H9 (cell line): Measurements from ENCODE around the gene IQCK. TPM values are rescaled to one million over a fixed set of nuclear protein-coding genes. Genes with fewer than 3 reads are reported as not detected.

Source experiments
- DNase-seq: peaks from one replicate; pipeline ENCODE4 v3.0.0-alpha.2; 2017
- H2AFZ ChIP-seq: one replicate; pipeline ENCODE4 v1.6.1; 2013; ENCODE audit warnings: mild to moderate bottlenecking, low read length, control low read depth, moderate library complexity
- H2AK5ac ChIP-seq: 2 replicates; pipeline ENCODE4 v1.6.1; 2013; ENCODE audit warnings: low read length, control low read depth, mixed read lengths; ENCODE audit not compliant: insufficient read length
- H2BK120ac ChIP-seq: one replicate; pipeline ENCODE4 v1.6.1; 2013; ENCODE audit warnings: low read depth, mild to moderate bottlenecking, low read length, control low read depth, inconsistent platforms; ENCODE audit not compliant: poor library complexity, severe bottlenecking
- H2BK12ac ChIP-seq: 2 replicates; pipeline ENCODE4 v1.6.1; 2013; ENCODE audit warnings: low read length, control low read depth, mixed read lengths, low read depth; ENCODE audit not compliant: insufficient read length
- H2BK15ac ChIP-seq: 2 replicates; pipeline ENCODE4 v1.6.1; 2013; ENCODE audit warnings: low read depth, low read length, control low read depth
- H2BK20ac ChIP-seq: one replicate; pipeline ENCODE4 v1.6.1; 2013; ENCODE audit warnings: low read depth, mild to moderate bottlenecking, low read length, control low read depth, inconsistent platforms; ENCODE audit not compliant: poor library complexity, severe bottlenecking
- H2BK5ac ChIP-seq: 2 replicates; pipeline ENCODE4 v1.6.1; 2013; ENCODE audit warnings: low read length, control low read depth, mixed read lengths; ENCODE audit not compliant: insufficient read length
- H3K14ac ChIP-seq: 2 replicates; pipeline ENCODE4 v1.6.1; 2013; ENCODE audit warnings: low read length, control low read depth; ENCODE audit not compliant: insufficient read depth
- H3K18ac ChIP-seq: 2 replicates; pipeline ENCODE4 v1.6.1; 2013; ENCODE audit warnings: low read depth, mild to moderate bottlenecking, mixed read lengths, low read length, control low read depth; ENCODE audit not compliant: insufficient read length
- H3K23ac ChIP-seq: 2 replicates; pipeline ENCODE4 v1.6.1; 2013; ENCODE audit warnings: low read length, control low read depth, mixed read lengths, low read depth; ENCODE audit not compliant: insufficient read length
- H3K23me2 ChIP-seq: 2 replicates; pipeline ENCODE4 v1.6.1; 2013; ENCODE audit warnings: low read depth, mild to moderate bottlenecking, mixed read lengths, low read length, control low read depth; ENCODE audit not compliant: insufficient read length, poor library complexity, severe bottlenecking
- H3K27ac ChIP-seq: 2 replicates; pipeline ENCODE4 v1.5.1; 2013; ENCODE audit warnings: low read length, control low read depth, mixed read lengths, low read depth; ENCODE audit not compliant: insufficient read length
- H3K27me3 ChIP-seq: 2 replicates; pipeline ENCODE4 v1.6.1; 2013; ENCODE audit warnings: low read length, control low read depth, inconsistent platforms; ENCODE audit not compliant: insufficient read depth
- H3K4ac ChIP-seq: 2 replicates; pipeline ENCODE4 v1.6.1; 2013; ENCODE audit warnings: low read depth, mild to moderate bottlenecking, control low read depth, inconsistent platforms, low read length, moderate library complexity
- H3K4me1 ChIP-seq: 2 replicates; pipeline ENCODE4 v1.6.1; 2013; ENCODE audit warnings: low read length, control low read depth, inconsistent platforms; ENCODE audit not compliant: insufficient read depth
- H3K4me2 ChIP-seq: 2 replicates; pipeline ENCODE4 v1.6.1; 2013; ENCODE audit warnings: low read length, control low read depth, mixed read lengths; ENCODE audit not compliant: insufficient read length, insufficient read depth
- H3K56ac ChIP-seq: 2 replicates; pipeline ENCODE4 v1.6.1; 2013; ENCODE audit warnings: low read depth, mild to moderate bottlenecking, mixed read lengths, low read length, control low read depth; ENCODE audit not compliant: insufficient read length
- H3K79me1 ChIP-seq: 2 replicates; pipeline ENCODE4 v1.6.1; 2013; ENCODE audit warnings: low read depth, mild to moderate bottlenecking, moderate library complexity, low read length, control low read depth, inconsistent platforms; ENCODE audit not compliant: insufficient read depth, poor library complexity, severe bottlenecking
- H3K79me2 ChIP-seq: 2 replicates; pipeline ENCODE4 v1.6.1; 2013; ENCODE audit warnings: low read length, control low read depth, inconsistent platforms; ENCODE audit not compliant: insufficient read depth
- H3K9ac ChIP-seq: 2 replicates; pipeline ENCODE4 v1.6.1; 2013; ENCODE audit warnings: low read length, control low read depth, mixed read lengths; ENCODE audit not compliant: insufficient read length; ENCODE audit errors: extremely low read depth
- H3K9me3 ChIP-seq: one replicate; pipeline ENCODE4 v1.6.1; 2013; ENCODE audit warnings: low read depth, low read length, inconsistent platforms; ENCODE audit not compliant: control insufficient read depth
- H3T11ph ChIP-seq: one replicate; pipeline ENCODE4 v1.6.1; 2013; ENCODE audit warnings: mild to moderate bottlenecking, low read length, control low read depth, inconsistent platforms
- H4K20me1 ChIP-seq: one replicate; pipeline ENCODE4 v1.6.1; 2013; ENCODE audit not compliant: control insufficient read depth, insufficient read length, insufficient read depth
- H4K5ac ChIP-seq: 2 replicates; pipeline ENCODE4 v1.6.1; 2013; ENCODE audit warnings: low read depth, mild to moderate bottlenecking, mixed read lengths, low read length, control low read depth; ENCODE audit not compliant: insufficient read length
- H4K8ac ChIP-seq: replicated peaks from 2 replicates; pipeline ENCODE4 v1.6.1; 2013; ENCODE audit warnings: low read length, control low read depth, mixed read lengths, low read depth; ENCODE audit not compliant: insufficient read length
- H4K91ac ChIP-seq: 2 replicates; pipeline ENCODE4 v1.6.1; 2013; ENCODE audit warnings: low read depth, mild to moderate bottlenecking, moderate library complexity, mixed read lengths, low read length, control low read depth; ENCODE audit not compliant: insufficient read length
- H3K27ac Mint-ChIP-seq, 3 experiments: 2 replicates in 2 of 3; 3 replicates in 1 of 3; pipeline ENCODE4 v1.8.0; 2020 to 2021; ENCODE audit warnings: mixed read lengths in 3 of 3, mild to moderate bottlenecking in 1 of 3, moderate library complexity in 1 of 3
- H3K27me3 Mint-ChIP-seq: 2 replicates; pipeline ENCODE4 v1.8.0; 2021; ENCODE audit warnings: low read depth, mild to moderate bottlenecking, moderate library complexity, mixed read lengths
- H3K36me3 Mint-ChIP-seq, 3 experiments: 2 replicates in 2 of 3; 3 replicates in 1 of 3; pipeline ENCODE4 v1.8.0; 2020 to 2021; ENCODE audit warnings: low read depth in 3 of 3, mixed read lengths in 3 of 3; ENCODE audit not compliant: insufficient read depth in 1 of 3
- H3K4me1 Mint-ChIP-seq, 2 experiments: 2 replicates each; pipeline ENCODE4 v1.8.0; 2020; ENCODE audit warnings: mixed read lengths in 2 of 2
- H3K4me3 Mint-ChIP-seq, 2 experiments: 2 replicates in 1 of 2; 3 replicates in 1 of 2; pipeline ENCODE4 v1.8.0; 2020 to 2021; ENCODE audit warnings: mild to moderate bottlenecking in 2 of 2, mixed read lengths in 2 of 2, moderate library complexity in 1 of 2
- H3K9me3 Mint-ChIP-seq, 2 experiments: 2 replicates in 1 of 2; 3 replicates in 1 of 2; pipeline ENCODE4 v1.8.0; 2020; ENCODE audit warnings: mild to moderate bottlenecking in 2 of 2, mixed read lengths in 2 of 2, moderate library complexity in 1 of 2
- CTCF ChIP-seq: fragments of 200-600 bp; sonication (generic); conservative IDR thresholded peaks from 3 replicates; pipeline ENCODE4 v1.8.0; 2021; ENCODE audit warnings: antibody characterized with exemption, mild to moderate bottlenecking
- WGBS: extraction: QIAGEN DNeasy Blood & Tissue Kit; methylation state at CpG from one replicate; pipeline ENCODE4 v1.1.7; 2013; ENCODE audit warnings: missing lambda C conversion rate, low lambda C conversion rate, mixed read lengths; ENCODE audit not compliant: insufficient read length; ENCODE audit errors: extremely low coverage; 5-methylcytosine and 5-hydroxymethylcytosine counted together
- total RNA-seq: library from RNA; stranded (reverse); gene quantifications from 2 replicates; pipeline ENCODE4 v1.2.1, GENCODE V29; 2021

IQCK gene
- total RNA-seq, 1 experiment from 2014 or later: 9.0 TPM

DNA sequence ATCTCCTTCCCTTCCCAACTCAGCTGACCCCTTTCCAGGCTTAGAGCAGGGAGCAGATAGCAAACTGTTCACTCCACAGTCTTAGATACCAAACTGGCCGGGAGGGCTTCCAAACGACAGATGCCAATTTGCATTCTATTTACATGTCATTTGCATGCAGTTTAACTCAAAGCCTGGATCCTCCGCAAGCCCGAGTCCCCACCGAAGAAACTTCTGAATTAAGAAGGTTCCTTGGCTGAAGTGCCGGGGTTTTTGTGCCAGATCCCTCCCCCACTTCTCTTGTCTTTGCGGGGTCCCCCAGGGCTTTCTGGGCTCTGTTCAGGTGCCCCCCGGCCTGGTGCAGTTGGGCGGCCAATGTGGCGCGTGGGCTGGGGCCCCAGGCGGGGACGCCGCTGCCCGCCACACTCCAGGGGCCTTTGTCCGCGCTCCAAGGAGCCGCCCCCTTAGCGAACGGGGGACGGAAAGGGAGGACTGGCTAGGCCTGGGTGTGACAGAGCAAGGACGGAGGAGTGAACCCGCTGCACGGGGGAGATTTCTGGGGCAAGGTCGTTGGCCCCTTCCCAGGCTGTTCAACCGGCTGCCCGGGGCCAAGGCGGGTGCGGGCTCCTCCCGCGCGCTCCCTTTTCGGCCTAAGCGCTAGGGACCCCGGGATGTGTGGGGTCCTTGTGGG is 165.4 kb downstream of the IQCK start:
- no peak for TF ChIP-seq CTCF
- Mint-ChIP-seq H3K4me1 (peaks cover 44 to 48% of the 10 kb centered on the region in 2 experiments), H3K27ac (peak overlapping the region; percentile 92 to 98 (median 98)), H3K36me3 (peaks cover 13 to 25% (median 22%) of the 10 kb centered on the region in 3 experiments), H3K9me3 (peaks cover 0 to 3% of the 10 kb centered on the region in 2 experiments; a peak in 1 of 5 replicates), H3K4me3 (peak overlapping the region; percentile 74 to 87), H3K27me3 (peaks cover 13% of the 10 kb centered on the region)
- no peak overlapping the region for H3K56ac ChIP-seq
- DNase-seq: peak; percentile 64
- H3K4me1 ChIP-seq: no peaks in the 10 kb centered on the region; the same call in 1 of the 2 replicates
- H3K27me3 ChIP-seq: no peaks in the 10 kb centered on the region; the same call in 1 of the 2 replicates
- no peak overlapping the region for H3T11ph ChIP-seq
- no peak overlapping the region for H2BK5ac ChIP-seq
- peak overlapping the region; percentile 60 for H3K14ac ChIP-seq
- peaks cover 20% of the 10 kb centered on the region for H3K23me2 ChIP-seq
- peak overlapping the region; percentile 65 for H3K9ac ChIP-seq
- H4K5ac ChIP-seq: no peak overlapping the region
- no peaks in the 10 kb centered on the region for H4K20me1 ChIP-seq
- no peak overlapping the region for H3K4ac ChIP-seq
- H3K9me3 ChIP-seq: no peaks in the 10 kb centered on the region
- H2AK5ac ChIP-seq: no peak overlapping the region
- H3K18ac ChIP-seq: no peak overlapping the region
- H2BK120ac ChIP-seq: no peak overlapping the region
- H3K27ac ChIP-seq: peak overlapping the region; percentile 28
- H2AFZ ChIP-seq: no peak overlapping the region
- H3K79me1 ChIP-seq: peaks cover 15% of the 10 kb centered on the region
- no peak overlapping the region for H4K91ac ChIP-seq
- peak overlapping the region; percentile 90 for H3K4me2 ChIP-seq
- no peak overlapping the region for H2BK15ac ChIP-seq
- no peak overlapping the region for H2BK12ac ChIP-seq
- no peak overlapping the region for H2BK20ac ChIP-seq
- H3K23ac ChIP-seq: no peak overlapping the region
- WGBS: no CpG with 5 or more reads among the region's 35 CpGs
- no peak overlapping the region for H4K8ac ChIP-seq
- peaks cover 14% of the 10 kb centered on the region; the same call in 1 of the 2 replicates for H3K79me2 ChIP-seq
